NCI-H2081 treated with DMSO at 0.1 percent for 48 hours (cell line): ENCODE measurements around the gene FSCN2.
"Not testable (repeated sequence)": the region's sequence is repeated elsewhere in the genome, so short reads cannot be mapped to it uniquely, and the experiment has no call there.

Experiments used
- DNase-seq: peaks from one replicate; lab custom pipeline; 2025; lab: John Stamatoyannopoulos, UW

Gene FSCN2

GRCh38 chr17:81577278-81578000, 49.3 kb downstream of the FSCN2 start:
- DNase-seq: no peak

GRCh38 chr17:81578038-81578441, 49.9 kb downstream of the FSCN2 start:
- no peak for DNase-seq

DNA sequence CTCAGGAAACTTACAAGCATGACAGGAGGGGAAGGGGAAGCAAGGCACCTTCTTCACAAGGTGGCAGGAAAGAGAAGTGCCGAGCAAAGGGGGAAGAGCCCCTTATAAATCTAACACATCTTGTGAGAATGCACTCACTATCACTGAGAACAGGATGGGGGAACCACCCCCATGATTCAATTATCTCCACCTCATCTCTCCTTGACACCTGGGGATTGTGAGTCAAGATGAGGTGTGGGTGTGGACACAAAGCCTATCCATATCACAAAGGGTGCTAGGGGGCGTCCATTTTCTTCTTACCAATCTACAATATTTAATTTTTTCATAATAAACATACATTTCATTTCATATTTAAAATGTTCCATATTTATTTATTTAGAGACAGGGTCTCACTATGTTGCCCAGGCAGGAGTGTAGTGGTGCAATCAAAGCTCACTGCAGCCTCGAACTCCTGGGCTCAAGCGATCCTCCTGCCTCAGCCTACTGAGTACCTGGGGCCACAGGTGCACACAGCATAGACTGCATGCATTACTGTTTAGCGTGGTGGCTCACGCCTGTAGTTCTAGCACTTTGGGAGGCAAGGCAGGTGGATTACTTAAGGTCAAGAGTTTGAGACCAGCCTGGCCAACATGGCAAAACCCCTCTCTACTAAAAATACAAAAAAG, 50.5 kb downstream of the FSCN2 start:
- DNase-seq: no peak

GRCh38 chr17:81579298-81579697, 51.1 kb downstream of the FSCN2 start:
- DNase-seq: no peak

DNA sequence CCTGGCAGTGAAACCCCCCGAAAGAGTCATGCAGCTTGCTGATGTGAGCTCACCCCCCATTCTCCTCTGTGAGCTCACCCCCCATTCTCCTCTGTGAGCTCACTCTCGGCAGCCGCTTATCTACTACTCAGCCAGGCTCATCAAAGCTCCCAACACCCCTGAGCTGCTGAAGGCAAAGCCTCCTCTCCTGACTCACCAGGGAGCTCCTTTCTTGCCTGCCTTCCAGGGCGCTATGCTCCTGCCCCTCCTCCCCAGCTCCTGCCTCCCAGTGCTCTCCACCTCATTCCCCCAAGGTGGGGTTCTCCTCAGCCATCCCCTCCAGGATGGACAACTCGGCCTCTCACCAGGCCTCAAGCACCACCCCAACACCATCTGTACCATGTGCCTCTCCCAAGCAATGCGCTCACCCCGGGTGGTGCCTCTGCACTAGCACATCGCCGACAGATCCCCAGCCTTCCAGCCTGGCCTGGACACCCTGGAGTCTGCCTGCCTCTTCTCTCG, 51.7 kb downstream of the FSCN2 start:
- no peak for DNase-seq

DNA sequence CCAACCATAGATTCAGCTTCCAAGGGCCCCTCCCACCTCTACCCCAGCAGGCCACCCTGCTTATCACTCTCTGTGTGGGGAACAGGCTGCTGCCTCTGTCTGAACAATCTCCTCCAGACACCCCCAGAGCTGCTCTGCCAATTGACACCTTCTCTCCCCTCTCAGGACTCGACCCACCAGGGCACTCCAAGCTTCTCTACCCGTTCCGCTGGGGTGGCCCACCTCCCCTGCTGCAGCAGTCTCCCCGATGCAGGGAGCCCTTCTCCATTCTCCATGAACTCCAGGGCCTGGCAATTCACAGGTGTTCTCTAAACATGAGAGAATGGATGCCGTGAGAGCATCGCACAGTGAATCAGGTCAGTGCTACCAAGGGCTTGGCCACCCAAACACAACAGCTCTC, 52.3 kb downstream of the FSCN2 start:
- DNase-seq: no peak

DNA sequence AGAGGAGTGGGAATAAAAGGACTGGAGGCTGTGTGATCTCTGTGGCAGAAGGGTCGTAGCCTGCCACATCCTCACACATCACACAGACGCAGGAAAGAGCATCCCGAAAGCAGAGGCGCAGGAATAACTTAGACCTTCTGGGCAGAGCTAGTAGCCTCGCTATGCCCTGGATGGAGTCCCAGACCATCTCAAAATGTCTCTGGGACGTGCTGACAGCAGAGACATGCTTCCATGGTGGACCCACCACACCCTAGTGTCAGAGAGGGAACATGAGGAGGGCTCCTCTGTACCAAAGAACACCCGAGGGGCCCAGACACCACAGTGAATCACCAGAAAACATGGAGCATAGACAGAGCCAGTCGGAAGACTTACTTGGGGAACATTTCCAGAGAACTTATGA, 53.6 kb downstream of the FSCN2 start:
- DNase-seq: no peak

- no peak for DNase-seq
Measured at GRCh38 chr17:81582341-81582740, 54.2 kb downstream of the FSCN2 start.

- DNase-seq: no peak
Measured at GRCh38 chr17:81582749-81583148, 54.6 kb downstream of the FSCN2 start.

GRCh38 chr17:81583589-81584342, 55.6 kb downstream of the FSCN2 start:
- no peak for DNase-seq

DNA sequence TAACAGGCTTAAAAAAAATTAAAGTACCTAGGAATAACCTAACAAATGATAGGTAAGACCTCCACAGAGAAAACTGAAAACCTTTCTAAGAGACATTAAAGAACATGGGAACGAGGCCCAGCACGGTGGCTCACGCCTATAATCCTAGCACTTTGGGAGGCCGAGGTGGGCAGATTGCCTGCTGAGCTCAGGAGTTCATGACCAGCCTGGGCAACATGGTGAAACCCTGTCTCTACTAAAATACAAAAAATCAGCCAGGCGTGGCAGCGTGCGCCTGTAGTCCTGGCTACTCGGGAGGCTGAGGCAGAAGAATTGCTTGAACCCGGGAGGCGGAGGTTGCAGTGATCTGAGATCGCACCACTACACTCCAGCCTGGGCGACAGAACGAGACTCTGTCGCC, 56.6 kb downstream of the FSCN2 start:
- not testable (repeated sequence) for DNase-seq

DNA sequence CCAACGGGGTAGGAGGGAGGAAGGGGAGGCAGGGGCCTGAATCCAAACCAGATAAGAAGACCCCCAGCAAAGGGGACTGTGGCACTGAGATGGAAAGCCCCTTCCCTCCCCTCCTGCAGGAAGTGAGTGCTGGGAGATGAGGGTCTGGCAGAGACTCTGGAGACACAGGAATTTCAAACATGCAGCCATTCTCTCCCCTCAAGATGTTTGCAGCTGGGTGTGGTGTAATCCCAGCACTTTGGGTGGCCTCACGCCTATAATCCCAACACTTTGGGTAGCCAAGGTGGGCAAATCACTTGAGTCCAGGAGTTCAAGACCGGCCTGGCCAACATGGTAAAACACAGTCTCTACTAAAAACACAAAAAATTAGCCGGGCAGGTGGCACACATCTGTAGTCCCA, 57.9 kb downstream of the FSCN2 start:
- DNase-seq: no peak
